Midbrain (tissue), 1 donor: Measurements from ENCODE around the gene PPARD.
A peak's percentile ranks its signal among the peaks of the same experiment; 100 is the strongest.
"Not testable (repeated sequence)": the region's sequence is repeated elsewhere in the genome, so short reads cannot be mapped to it uniquely, and the experiment has no call there.

ENCODE experiments used
- DNase-seq: peaks from one replicate; lab custom pipeline; 2025; lab: John Stamatoyannopoulos, UW

Gene PPARD

GRCh38 chr6:35410131-35410530 is 67.8 kb downstream of the PPARD start:
- DNase-seq: no peak

DNA sequence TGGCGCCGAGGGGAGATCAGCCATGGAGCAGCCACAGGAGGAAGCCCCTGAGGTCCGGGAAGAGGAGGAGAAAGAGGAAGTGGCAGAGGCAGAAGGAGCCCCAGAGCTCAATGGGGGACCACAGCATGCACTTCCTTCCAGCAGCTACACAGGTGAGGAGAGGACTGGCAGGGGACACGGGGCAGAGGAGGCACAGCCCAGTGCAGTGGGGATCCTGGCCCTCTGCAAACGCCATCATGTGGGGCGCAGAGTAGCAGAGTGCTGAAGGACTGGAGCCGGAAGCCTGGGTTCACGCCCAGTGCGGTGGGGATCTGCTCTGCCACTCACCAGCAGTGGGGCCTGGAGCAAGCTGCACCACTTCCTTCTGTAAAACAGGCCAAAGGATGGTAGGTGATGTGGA is 68.7 kb downstream of the PPARD start:
- no peak for DNase-seq

DNA sequence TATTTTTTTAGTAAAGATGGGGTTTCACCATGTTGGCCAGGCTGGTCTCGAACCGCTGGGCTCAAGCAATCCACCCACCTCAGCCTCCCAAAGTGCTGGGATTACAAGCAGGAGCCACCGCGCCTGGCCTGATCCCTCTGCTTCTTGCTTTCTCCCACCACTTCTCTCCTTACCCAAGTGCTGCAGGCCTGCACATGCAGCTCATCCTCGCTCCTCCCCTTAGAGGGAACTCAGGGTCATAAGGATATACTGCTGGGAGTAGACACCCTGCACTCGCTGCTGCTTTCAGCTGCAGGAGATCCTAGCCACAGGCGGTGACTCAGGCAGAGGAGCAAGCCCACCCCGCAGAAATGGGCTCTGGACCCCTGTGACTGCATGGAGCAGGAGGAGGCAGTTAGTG is 69.7 kb downstream of the PPARD start:
- no peak for DNase-seq

GRCh38 chr6:35413911-35414310 is 71.6 kb downstream of the PPARD start:
- no peak for DNase-seq

DNA sequence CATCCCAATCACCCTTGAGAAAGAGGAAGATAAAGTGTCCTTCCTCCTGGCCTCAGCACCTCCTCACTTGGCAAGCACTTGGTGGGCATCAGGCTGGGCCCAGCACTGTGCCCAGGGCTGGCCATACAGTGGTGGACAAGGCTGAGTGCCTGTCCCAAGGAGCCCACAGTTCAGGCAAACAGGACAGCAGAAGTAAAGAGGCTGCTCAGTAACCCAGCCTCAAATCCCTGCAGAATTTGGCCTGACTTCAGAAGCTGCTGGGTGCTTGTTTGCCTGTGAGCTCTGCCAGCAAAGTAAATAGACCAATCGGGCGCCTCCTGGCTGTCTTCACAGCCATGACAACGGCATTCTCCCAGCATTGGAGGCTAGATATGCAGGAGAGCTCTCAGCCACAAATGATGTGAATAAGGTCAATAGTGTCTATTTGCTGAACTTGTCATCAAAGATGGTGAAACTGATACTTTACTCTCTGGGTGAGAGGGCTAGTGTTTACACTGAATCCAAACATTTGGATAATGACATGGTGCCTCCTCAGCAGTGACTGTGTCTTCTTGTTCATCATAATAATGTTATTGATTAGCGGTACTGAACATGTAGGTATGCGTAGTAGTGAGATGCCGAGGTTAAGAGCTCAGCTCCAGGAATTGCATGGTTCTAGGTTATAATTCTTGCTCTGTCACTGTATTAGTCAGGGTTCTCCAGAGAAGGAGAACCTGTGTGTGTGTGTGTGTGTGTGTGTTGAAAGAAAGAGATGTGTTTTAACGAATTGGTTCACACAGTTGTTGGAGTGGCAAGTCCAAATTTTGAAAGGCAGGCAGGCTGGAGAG is 72.9 kb downstream of the PPARD start:
- peak; percentile 88 for DNase-seq

DNA sequence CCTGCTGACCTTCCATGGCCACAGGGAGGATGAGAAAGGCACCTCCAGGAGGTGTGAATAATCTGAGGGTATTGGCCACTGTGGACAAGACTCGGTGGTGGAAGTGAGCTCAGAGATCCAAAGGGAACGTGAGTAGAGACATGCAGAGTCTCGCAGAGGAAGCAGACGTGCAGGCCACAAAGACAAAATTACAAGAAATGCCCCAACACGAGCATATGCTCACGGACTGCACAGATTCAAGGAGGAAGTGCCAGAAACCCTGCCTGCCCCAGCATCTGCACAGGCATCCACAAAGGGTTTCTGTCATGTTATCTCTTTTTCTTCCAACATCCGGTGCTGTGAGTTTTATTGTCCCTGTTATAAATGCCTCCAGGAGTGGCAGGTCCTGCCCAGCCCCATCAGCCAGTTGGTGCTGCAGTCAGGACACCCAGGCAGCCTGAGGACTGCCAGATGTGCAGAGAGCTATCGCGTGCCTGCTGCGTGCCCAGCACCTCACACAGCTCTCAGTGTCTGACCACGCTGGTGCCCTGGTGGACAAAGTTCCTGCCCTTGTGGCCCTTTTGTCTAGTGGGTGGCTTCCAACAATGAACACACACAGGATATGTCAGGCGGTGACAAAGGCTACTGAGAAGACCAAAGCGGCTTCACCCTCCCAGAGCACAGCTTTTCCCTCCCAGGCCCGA is 75.8 kb downstream of the PPARD start:
- peak; percentile 43 for DNase-seq

- no peak for DNase-seq
Measured at GRCh38 chr6:35419417-35419816, 77.1 kb downstream of the PPARD start.

DNA sequence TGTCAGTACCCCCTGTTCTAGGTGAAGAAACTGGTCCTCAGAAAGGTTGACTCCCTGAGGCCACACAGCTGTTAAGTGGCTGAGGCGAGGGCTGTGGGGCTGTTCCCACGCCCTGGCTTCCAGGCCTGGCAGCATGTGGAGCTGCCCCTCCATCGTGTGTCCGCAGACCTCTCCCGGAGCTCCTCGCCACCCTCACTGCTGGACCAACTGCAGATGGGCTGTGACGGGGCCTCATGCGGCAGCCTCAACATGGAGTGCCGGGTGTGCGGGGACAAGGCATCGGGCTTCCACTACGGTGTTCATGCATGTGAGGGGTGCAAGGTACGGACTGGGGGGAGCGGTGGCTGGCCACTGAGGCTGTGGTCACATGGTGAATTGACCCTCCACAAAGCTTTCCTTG is 77.6 kb downstream of the PPARD start:
- DNase-seq: no peak

DNA sequence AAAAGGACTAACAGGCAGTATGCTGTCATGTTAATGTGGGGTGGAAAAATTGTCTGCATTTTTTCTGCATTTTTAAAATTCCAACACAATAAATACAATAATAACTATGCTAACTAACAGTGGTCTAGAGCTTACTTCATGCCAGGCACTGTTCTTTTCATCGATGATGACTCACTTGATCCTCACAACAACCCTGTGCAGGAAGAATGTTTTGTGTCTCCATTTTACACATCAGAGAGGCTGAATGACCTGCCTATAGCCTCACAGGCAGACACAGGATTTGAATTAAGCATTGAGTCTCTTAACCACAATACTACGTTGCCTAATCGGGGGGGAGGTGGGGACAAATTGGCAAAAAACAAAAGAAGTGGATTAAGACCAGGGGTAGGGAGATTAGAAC is 82.9 kb downstream of the PPARD start:
- no peak for DNase-seq

DNA sequence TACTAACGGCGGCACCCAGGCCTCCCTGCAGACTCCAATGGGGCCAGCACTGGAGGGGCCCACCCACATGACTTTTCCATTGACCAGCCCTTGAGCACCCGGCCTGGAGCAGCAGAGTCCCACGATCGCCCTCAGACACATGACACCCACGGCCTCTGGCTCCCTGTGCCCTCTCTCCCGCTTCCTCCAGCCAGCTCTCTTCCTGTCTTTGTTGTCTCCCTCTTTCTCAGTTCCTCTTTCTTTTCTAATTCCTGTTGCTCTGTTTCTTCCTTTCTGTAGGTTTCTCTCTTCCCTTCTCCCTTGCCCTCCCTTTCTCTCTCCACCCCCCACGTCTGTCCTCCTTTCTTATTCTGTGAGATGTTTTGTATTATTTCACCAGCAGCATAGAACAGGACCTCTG is 83.7 kb downstream of the PPARD start:
- DNase-seq: peak; percentile 6

GRCh38 chr6:35427435-35427834 is 85.1 kb downstream of the PPARD start:
- no peak for DNase-seq

DNA sequence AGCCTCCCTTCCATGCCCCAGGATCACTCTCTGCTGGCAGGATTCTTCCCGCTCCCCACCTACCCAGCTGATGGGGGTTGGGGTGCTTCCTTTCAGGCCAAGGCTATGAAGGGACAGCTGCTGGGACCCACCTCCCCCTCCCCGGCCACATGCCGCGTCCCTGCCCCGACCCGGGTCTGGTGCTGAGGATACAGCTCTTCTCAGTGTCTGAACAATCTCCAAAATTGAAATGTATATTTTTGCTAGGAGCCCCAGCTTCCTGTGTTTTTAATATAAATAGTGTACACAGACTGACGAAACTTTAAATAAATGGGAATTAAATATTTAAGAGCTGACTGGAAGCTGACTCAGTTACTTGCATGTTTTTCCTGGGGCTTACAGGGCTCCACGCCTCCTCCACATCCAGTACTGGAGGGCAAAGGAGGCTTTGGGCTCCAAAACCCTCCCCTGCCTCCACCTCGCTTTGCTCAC is 85.5 kb downstream of the PPARD start:
- no peak for DNase-seq

DNA sequence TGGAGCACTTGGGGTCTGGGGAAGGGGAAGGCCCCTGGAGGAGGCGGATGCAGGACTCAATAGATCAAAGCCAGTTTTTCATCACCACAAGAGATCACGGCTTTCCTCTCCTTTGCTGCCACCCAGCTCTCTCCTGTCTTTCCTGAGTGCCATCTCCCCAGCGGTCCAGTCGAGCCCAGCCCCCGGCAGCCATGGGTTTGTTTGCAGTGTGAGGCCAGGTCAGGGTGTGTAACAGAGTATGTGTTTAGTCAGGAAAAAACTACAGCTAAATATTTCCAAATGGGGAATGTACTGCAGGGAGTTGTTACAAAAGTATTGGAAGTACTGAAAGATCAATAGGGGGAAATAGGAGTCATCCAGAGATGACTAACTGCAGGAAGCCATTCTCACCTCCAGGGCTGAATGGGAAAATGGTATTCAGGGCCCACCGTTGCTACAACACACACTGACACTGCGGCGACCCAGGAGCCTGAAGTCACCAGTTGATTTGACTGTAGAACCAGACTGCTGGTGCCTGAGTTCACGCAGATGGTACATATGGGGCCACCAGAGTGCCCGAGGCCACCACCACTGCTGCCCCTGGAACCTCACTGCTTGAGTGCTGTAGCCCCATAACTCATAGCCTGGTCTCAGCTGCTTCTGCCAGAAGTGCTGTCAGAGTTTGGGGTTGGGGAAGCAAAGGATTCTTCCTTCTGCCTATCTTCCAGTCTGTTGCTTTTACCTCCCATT is 86.2 kb downstream of the PPARD start:
- DNase-seq: no peak

GRCh38 chr6:35429463-35429862 is 87.1 kb downstream of the PPARD start:
- DNase-seq: no peak

DNA sequence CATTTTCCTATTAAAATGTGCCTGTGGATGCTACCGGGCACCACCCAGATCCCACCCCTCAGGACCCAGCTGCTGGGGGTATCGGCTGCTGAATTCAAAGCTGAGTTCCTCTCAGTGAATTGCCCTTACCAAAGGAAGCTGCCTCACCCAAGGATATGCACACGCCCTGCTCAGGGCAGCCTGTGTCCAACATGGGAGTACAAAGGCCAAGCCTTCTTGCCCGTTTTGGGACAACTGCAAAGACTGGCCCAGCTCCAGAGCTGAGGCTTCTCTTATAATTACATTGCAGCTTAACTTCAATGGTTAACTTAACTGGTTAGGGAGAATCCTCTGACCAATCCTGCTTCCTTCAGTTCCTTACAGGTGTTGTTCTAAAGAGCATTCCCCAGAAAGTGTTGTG is 89.9 kb downstream of the PPARD start:
- DNase-seq: no peak

DNA sequence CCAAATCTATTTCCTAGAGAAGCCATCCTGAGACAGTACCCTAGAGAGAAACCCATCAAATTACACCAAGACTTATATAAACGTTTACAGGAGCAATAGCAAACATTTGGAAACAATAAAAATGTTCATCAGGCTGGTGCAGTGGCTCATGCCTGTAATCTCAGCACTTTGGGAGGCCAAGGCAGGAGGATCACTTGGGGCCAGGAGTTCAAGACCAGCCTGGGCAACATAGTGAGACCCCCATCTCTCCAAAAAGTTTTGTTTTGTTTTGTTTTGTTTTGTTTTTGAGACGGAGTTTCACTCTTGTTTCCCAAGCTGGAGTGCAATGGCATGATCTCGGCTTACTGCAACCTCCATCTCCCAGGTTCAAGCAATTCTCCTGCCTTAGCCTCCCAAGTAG is 90.3 kb downstream of the PPARD start:
- DNase-seq: not testable (repeated sequence)

GRCh38 chr6:35435074-35435837 is 92.9 kb downstream of the PPARD start:
- DNase-seq: no peak

GRCh38 chr6:35436071-35436857 is 93.9 kb downstream of the PPARD start:
- DNase-seq: no peak

GRCh38 chr6:35438378-35439065 is 96.2 kb downstream of the PPARD start:
- DNase-seq: not testable (repeated sequence)

DNA sequence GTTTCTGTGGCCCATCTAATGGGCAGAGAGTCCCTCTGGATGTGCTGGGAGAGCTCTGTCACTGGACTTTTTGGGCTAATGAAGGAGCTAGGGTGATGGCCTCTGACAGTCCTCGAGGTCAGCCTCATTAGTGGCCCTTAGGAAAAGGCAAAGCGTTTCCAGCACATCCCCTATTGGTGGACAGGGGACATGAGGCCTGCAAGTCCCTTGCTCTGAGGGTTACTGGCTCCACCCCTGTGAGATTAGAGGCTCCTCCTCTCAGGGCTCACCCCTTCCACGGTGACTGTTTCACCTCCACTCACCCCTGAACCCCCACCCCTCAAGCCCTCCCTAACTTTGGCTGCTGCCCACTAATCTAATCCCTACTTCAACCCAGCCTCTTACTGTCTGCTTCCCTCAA is 97.0 kb downstream of the PPARD start:
- DNase-seq: no peak

DNA sequence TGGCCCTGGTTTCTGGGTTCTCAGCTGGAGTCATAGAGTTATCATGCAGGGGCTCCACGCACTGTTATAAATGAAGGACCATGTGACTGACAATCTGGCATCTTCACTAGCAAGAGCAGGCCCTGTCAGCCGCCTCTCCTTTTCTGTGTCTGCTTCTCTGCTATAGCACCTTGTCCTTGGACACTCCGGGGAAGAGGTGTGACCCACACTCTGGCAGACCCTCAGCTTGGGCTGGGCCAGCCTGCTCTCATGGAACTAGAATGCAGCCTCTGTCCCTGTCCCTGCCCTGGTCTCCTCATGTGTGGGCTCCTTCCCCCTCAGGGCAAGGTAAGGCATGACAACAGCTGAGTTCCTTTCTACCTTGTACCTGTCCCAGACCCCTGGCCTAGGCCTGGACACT is 98.8 kb downstream of the PPARD start:
- DNase-seq: no peak
